Measurements from ENCODE around the gene IL1RAPL1.

Gene IL1RAPL1

GRCh38 chrX:29940750-29941149 lies 1353.5 kb downstream of the IL1RAPL1 start:
- TF ChIP-seq CTCF (IDR thresholded peaks at IDR 0.05; ENCODE audit: low read depth, low read length): no peak
- H3K27me3 ChIP-seq: no peaks in the 10 kb centered on the region
- H3K36me3 ChIP-seq: no peaks in the 10 kb centered on the region
- H3K9me3 ChIP-seq: no peaks in the 10 kb centered on the region
- H3K4me1 ChIP-seq: no peaks in the 10 kb centered on the region
- H3K4me3 ChIP-seq (ENCODE audit: low read depth, low read length): no peak overlapping the region
- DNase-seq: no peak

- no peak for DNase-seq
- Histone ChIP-seq H3K27me3 (no peaks in the 10 kb centered on the region), H3K36me3 (no peaks in the 10 kb centered on the region), H3K9me3 (no peaks in the 10 kb centered on the region), H3K4me3 (ENCODE audit: low read depth, low read length) (no peak overlapping the region), H3K4me1 (no peaks in the 10 kb centered on the region)
- TF ChIP-seq CTCF (IDR thresholded peaks at IDR 0.05; ENCODE audit: low read depth, low read length): no peak
These were observed 1354.0 kb downstream of the IL1RAPL1 start for GRCh38 chrX:29941287-29941686.

GRCh38 chrX:29947225-29947624 lies 1360.0 kb downstream of the IL1RAPL1 start:
- TF ChIP-seq CTCF (IDR thresholded peaks at IDR 0.05; ENCODE audit: low read depth, low read length): no peak
- no peaks in the 10 kb centered on the region for H3K27me3 ChIP-seq
- no peak overlapping the region for H3K4me3 ChIP-seq (ENCODE audit: low read depth, low read length)
- no peaks in the 10 kb centered on the region for H3K9me3 ChIP-seq
- no peaks in the 10 kb centered on the region for H3K36me3 ChIP-seq
- H3K4me1 ChIP-seq: no peaks in the 10 kb centered on the region
- DNase-seq: no peak

GRCh38 chrX:29948653-29949052 lies 1361.4 kb downstream of the IL1RAPL1 start:
- no peak for DNase-seq
- no peak for TF ChIP-seq CTCF (IDR thresholded peaks at IDR 0.05; ENCODE audit: low read depth, low read length)
- Histone ChIP-seq H3K4me3 (ENCODE audit: low read depth, low read length) (no peak overlapping the region), H3K27me3 (no peaks in the 10 kb centered on the region), H3K36me3 (no peaks in the 10 kb centered on the region), H3K4me1 (no peaks in the 10 kb centered on the region), H3K9me3 (no peaks in the 10 kb centered on the region)

- Histone ChIP-seq H3K4me1 (no peaks in the 10 kb centered on the region), H3K9me3 (no peaks in the 10 kb centered on the region), H3K4me3 (ENCODE audit: low read depth, low read length) (no peak overlapping the region), H3K27me3 (no peaks in the 10 kb centered on the region), H3K36me3 (no peaks in the 10 kb centered on the region)
- TF ChIP-seq CTCF (IDR thresholded peaks at IDR 0.05; ENCODE audit: low read depth, low read length): no peak
- DNase-seq: no peak
These were observed 1364.8 kb downstream of the IL1RAPL1 start for GRCh38 chrX:29952016-29952415.

- no peak for TF ChIP-seq CTCF (IDR thresholded peaks at IDR 0.05; ENCODE audit: low read depth, low read length)
- Histone ChIP-seq H3K4me3 (ENCODE audit: low read depth, low read length) (no peak overlapping the region), H3K9me3 (no peaks in the 10 kb centered on the region), H3K4me1 (no peaks in the 10 kb centered on the region), H3K36me3 (no peaks in the 10 kb centered on the region), H3K27me3 (no peaks in the 10 kb centered on the region)
- DNase-seq: no peak
These were observed 1374.8 kb downstream of the IL1RAPL1 start for GRCh38 chrX:29962061-29962460.
